GM10847 (cell line): ENCODE measurements around the gene MBNL1.

ENCODE experiments used
- POLR2A ChIP-seq: IDR thresholded peaks from 2 replicates; pipeline ENCODE4 v1.6.1; 2011; ENCODE audit not compliant: insufficient read length; ENCODE audit errors: extremely low read depth

MBNL1 gene

GRCh38 chr3:152480282-152480953 lies 211.7 kb downstream of the MBNL1 start:
- no peak for TF ChIP-seq POLR2A

GRCh38 chr3:152486364-152486763 lies 217.6 kb downstream of the MBNL1 start:
- no peak for TF ChIP-seq POLR2A

- no peak for TF ChIP-seq POLR2A
These were observed 219.7 kb downstream of the MBNL1 start for GRCh38 chr3:152488449-152488848.

GRCh38 chr3:152491922-152492321 lies 223.2 kb downstream of the MBNL1 start:
- no peak for TF ChIP-seq POLR2A

- no peak for TF ChIP-seq POLR2A
These were observed 227.6 kb downstream of the MBNL1 start for GRCh38 chr3:152496286-152496685.

GRCh38 chr3:152496716-152497115 lies 228.0 kb downstream of the MBNL1 start:
- TF ChIP-seq POLR2A, result no peak

GRCh38 chr3:152497457-152497856 lies 228.7 kb downstream of the MBNL1 start:
- no peak for TF ChIP-seq POLR2A

- no peak for TF ChIP-seq POLR2A
These were observed 229.2 kb downstream of the MBNL1 start for GRCh38 chr3:152497890-152498289.

GRCh38 chr3:152499791-152500385 lies 231.2 kb downstream of the MBNL1 start:
- no peak for TF ChIP-seq POLR2A

- TF ChIP-seq POLR2A, result no peak
These were observed 237.2 kb downstream of the MBNL1 start for GRCh38 chr3:152505926-152506325.

GRCh38 chr3:152508705-152509104 lies 240.0 kb downstream of the MBNL1 start:
- no peak for TF ChIP-seq POLR2A

- no peak for TF ChIP-seq POLR2A
These were observed 243.2 kb downstream of the MBNL1 start for GRCh38 chr3:152511904-152512303.

- no peak for TF ChIP-seq POLR2A
These were observed 244.7 kb downstream of the MBNL1 start for GRCh38 chr3:152513301-152513960.
